Ovary (tissue), 9 donors: ENCODE results near the gene VPS41. TPM values are rescaled to one million over a fixed set of nuclear protein-coding genes. Genes with fewer than 3 reads are reported as not detected.

Source experiments
- DNase-seq, 5 donors: peaks; one replicate each; pipeline ENCODE4 v3.0.0-alpha.2; 2019 to 2020
- H3K27ac ChIP-seq, 2 donors: fragments of 200-600 bp; one replicate each; pipeline versions ENCODE4 v1.5.1 to v1.8.0; 2019 to 2022
- H3K27me3 ChIP-seq: fragments of 200-600 bp; one replicate; pipeline ENCODE4 v1.8.0; 2022
- H3K36me3 ChIP-seq: fragments of 200-600 bp; sonication (generic); one replicate; pipeline ENCODE4 v1.5.1; 2019
- H3K4me1 ChIP-seq: one replicate; pipeline ENCODE4 v1.8.1; 2013; ENCODE audit warnings: mild to moderate bottlenecking, moderate library complexity; ENCODE audit not compliant: insufficient read depth
- H3K4me3 ChIP-seq: fragments of 200-600 bp; sonication (generic); one replicate; pipeline ENCODE4 v1.5.1; 2017
- H3K9me3 ChIP-seq, 2 donors: fragments of 200-600 bp in 1 of 2; sonication (generic) in 1 of 2; one replicate each; pipeline versions ENCODE4 v1.5.1 to v1.8.1; 2013 to 2019; ENCODE audit warnings: mild to moderate bottlenecking in 1 of 2, moderate library complexity in 1 of 2
- CTCF ChIP-seq, 3 donors: fragments of 450-650 bp in 2 of 3; fragments of 200-600 bp in 1 of 3; IDR thresholded peaks; one replicate each; pipeline versions ENCODE4 v1.5.1 to v1.8.0; 2016 to 2022; ENCODE audit warnings: antibody characterized with exemption in 3 of 3, mild to moderate bottlenecking in 1 of 3
- EP300 ChIP-seq: sonication (generic); formaldehyde crosslinking; IDR thresholded peaks from one replicate; pipeline ENCODE4 v1.6.1; 2017; ENCODE audit warnings: antibody characterized with exemption
- POLR2A ChIP-seq: fragments of 450-650 bp; IDR thresholded peaks from one replicate; pipeline ENCODE4 v1.6.1; 2017; ENCODE audit warnings: antibody characterized with exemption, mild to moderate bottlenecking, moderate library complexity
- WGBS, 3 donors: extraction: QIAGEN DNeasy Blood & Tissue Kit in 1 of 3; methylation state at CpG; one replicate each; pipeline versions ENCODE4 v1.1.5 to v1.1.7; 2013 to 2017; 5-methylcytosine and 5-hydroxymethylcytosine counted together
- intact Hi-C, 4 donors: fragments of 100-400 bp; cut with DNase I; formaldehyde crosslinking; loops; one replicate each; pipeline versions ENCODE4 v1.11.0 to v1.15.1; 2022 to 2023
- polyA plus RNA-seq, 2 donors: library from polyadenylated mRNA; stranded (reverse); fragments of 200-250 nt in 1 of 2; fragments of 350-450 nt in 1 of 2; fragmentation: Illumina TruSeq in 1 of 2; extraction: RNeasy Lipid Tissue Mini Kit (QIAGEN cat#74804) in 1 of 2; gene quantifications; one replicate each; pipeline ENCODE4 v1.2.3, GENCODE V29; 2013 to 2014
- total RNA-seq, 7 donors: library from RNA; depleted of rRNA in 2 of 7; stranded (reverse); fragments of >200 nt in 2 of 7; fragmentation: NEBNext Ultra II Directional in 3 of 7; extraction: Animal tissue kit (Norgen Biotek cat#: 25700) in 3 of 7; gene quantifications; one replicate each; pipeline versions ENCODE4 v1.1.0 to v1.2.4, GENCODE V29; 2016 to 2023
- donor health status: DM: no; HTN: no; CAD: no; lungs with moderate emphysema.
- donor health status: DM: no; HTN: no; CAD: no.
- donor health status: Bipolar disorder and iron deficiency.
- donor health status: DM: yes; HTN: yes; CAD: no.
- donor health status: DM: no; HTN: no; CAD: no.
- donor health status: DM: yes; HTN: yes; CAD: no.

Gene VPS41
- total and polyA plus RNA-seq, 9 donors = 17.3 to 77.0 (median 57.2) TPM

- no peak for DNase-seq
- Histone ChIP-seq H3K36me3 (no peaks in the 10 kb centered on the region), H3K4me1 (no peaks in the 10 kb centered on the region), H3K27ac (no peak overlapping the region), H3K4me3 (no peak overlapping the region), H3K27me3 (no peaks in the 10 kb centered on the region), H3K9me3 (no peaks in the 10 kb centered on the region)
- intact Hi-C loops = no loop called here
- 67 to 69% (median 67%) methylated on average over 6 of the region's 6 CpGs for WGBS, 3 donors
- TF ChIP-seq CTCF (IDR thresholded peaks at IDR 0.05) = no peak
- no peak for TF ChIP-seq POLR2A
- no peak for TF ChIP-seq EP300
These were observed 77.6 kb downstream of the VPS41 start for GRCh38 chr7:38831259-38831996.

GRCh38 chr7:38830826-38831225 is 78.2 kb downstream of the VPS41 start:
- no peak for TF ChIP-seq CTCF (IDR thresholded peaks at IDR 0.05)
- TF ChIP-seq POLR2A = no peak
- TF ChIP-seq EP300 = no peak
- H3K9me3 ChIP-seq = no peaks in the 10 kb centered on the region
- H3K27ac ChIP-seq = no peak overlapping the region
- 81 to 86% (median 84%) methylated on average over 2 of the region's 2 CpGs for WGBS, 3 donors
- H3K27me3 ChIP-seq = no peaks in the 10 kb centered on the region
- H3K4me3 ChIP-seq = no peak overlapping the region
- no peak for DNase-seq
- intact Hi-C loops = no loop called here
- H3K4me1 ChIP-seq = peaks cover 3% of the 10 kb centered on the region
- no peaks in the 10 kb centered on the region for H3K36me3 ChIP-seq

GRCh38 chr7:38829488-38830165 is 79.4 kb downstream of the VPS41 start:
- intact Hi-C loops = no loop called here

GRCh38 chr7:38828026-38828425 is 81.0 kb downstream of the VPS41 start:
- Histone ChIP-seq H3K9me3 (peaks cover 0 to 2% of the 10 kb centered on the region in 2 donors), H3K4me1 (peaks cover 6% of the 10 kb centered on the region), H3K27me3 (no peaks in the 10 kb centered on the region), H3K27ac (no peak overlapping the region), H3K4me3 (no peak overlapping the region), H3K36me3 (no peaks in the 10 kb centered on the region)
- TF ChIP-seq EP300 (no peak), POLR2A (no peak), CTCF (IDR thresholded peaks at IDR 0.05) (no peak)
- WGBS, 3 donors = 84 to 87% (median 85%) methylated on average over 3 of the region's 3 CpGs
- DNase-seq = no peak
- intact Hi-C loops = no loop called here

More at GRCh38 chr7:38829488-38830165, 79.4 kb downstream of the VPS41 start:
- DNase-seq = no peak
- H3K9me3 ChIP-seq = no peaks in the 10 kb centered on the region
- H3K4me1 ChIP-seq = peaks cover 6% of the 10 kb centered on the region
- no peak overlapping the region for H3K27ac ChIP-seq
- no peaks in the 10 kb centered on the region for H3K36me3 ChIP-seq
- TF ChIP-seq POLR2A (no peak), EP300 (no peak), CTCF (IDR thresholded peaks at IDR 0.05) (no peak)
- no peaks in the 10 kb centered on the region for H3K27me3 ChIP-seq
- H3K4me3 ChIP-seq = no peak overlapping the region
- 87 to 95% (median 88%) methylated on average over 5 of the region's 5 CpGs for WGBS, 3 donors
